Measurements from ENCODE around the gene CFAP99. TPM values are rescaled to one million over a fixed set of nuclear protein-coding genes. Genes with fewer than 3 reads are reported as not detected.

Gene CFAP99
- total RNA-seq, 1 donor from 2014 or later: not detected

- no peaks in the 10 kb centered on the region for H3K27me3 Mint-ChIP-seq (ENCODE audit: low read depth)
- no peaks in the 10 kb centered on the region for H3K9me3 Mint-ChIP-seq (ENCODE audit: low read depth)
- peaks cover 32% of the 10 kb centered on the region for H3K4me1 Mint-ChIP-seq (ENCODE audit: low read depth)
- no peak for DNase-seq (ENCODE audit: low spot score)
- peaks cover 13% of the 10 kb centered on the region for H3K36me3 Mint-ChIP-seq (ENCODE audit: low read depth)
- TF ChIP-seq CTCF (IDR thresholded peaks at IDR 0.05): no peak
- H3K27ac Mint-ChIP-seq (ENCODE audit: unreplicated experiment): no peak overlapping the region
- H3K4me3 Mint-ChIP-seq (ENCODE audit: unreplicated experiment): no peak overlapping the region
Measured at GRCh38 chr4:2487632-2488031, 68.9 kb downstream of the CFAP99 start.

GRCh38 chr4:2489081-2489805 is 70.5 kb downstream of the CFAP99 start:
- no peak for DNase-seq (ENCODE audit: low spot score)
- no peak overlapping the region for H3K4me3 Mint-ChIP-seq (ENCODE audit: unreplicated experiment)
- H3K9me3 Mint-ChIP-seq (ENCODE audit: low read depth): no peaks in the 10 kb centered on the region
- TF ChIP-seq CTCF (IDR thresholded peaks at IDR 0.05): no peak
- peaks cover 22% of the 10 kb centered on the region for H3K36me3 Mint-ChIP-seq (ENCODE audit: low read depth)
- H3K27me3 Mint-ChIP-seq (ENCODE audit: low read depth): no peaks in the 10 kb centered on the region
- peak overlapping the region; percentile 78 for H3K27ac Mint-ChIP-seq (ENCODE audit: unreplicated experiment)
- H3K4me1 Mint-ChIP-seq (ENCODE audit: low read depth): peaks cover 32% of the 10 kb centered on the region

- no peaks in the 10 kb centered on the region for H3K9me3 Mint-ChIP-seq (ENCODE audit: low read depth)
- H3K27ac Mint-ChIP-seq (ENCODE audit: unreplicated experiment): peak overlapping the region; percentile 78
- no peak for TF ChIP-seq CTCF (IDR thresholded peaks at IDR 0.05)
- peaks cover 33% of the 10 kb centered on the region for H3K4me1 Mint-ChIP-seq (ENCODE audit: low read depth)
- no peak overlapping the region for H3K4me3 Mint-ChIP-seq (ENCODE audit: unreplicated experiment)
- H3K27me3 Mint-ChIP-seq (ENCODE audit: low read depth): no peaks in the 10 kb centered on the region
- no peak for DNase-seq (ENCODE audit: low spot score)
- peaks cover 24% of the 10 kb centered on the region for H3K36me3 Mint-ChIP-seq (ENCODE audit: low read depth)
Measured at GRCh38 chr4:2489841-2490552, 71.2 kb downstream of the CFAP99 start.

- Mint-ChIP-seq H3K27ac (ENCODE audit: unreplicated experiment) (peak overlapping the region; percentile 5), H3K9me3 (ENCODE audit: low read depth) (no peaks in the 10 kb centered on the region), H3K27me3 (ENCODE audit: low read depth) (no peaks in the 10 kb centered on the region), H3K4me1 (ENCODE audit: low read depth) (peaks cover 32% of the 10 kb centered on the region), H3K4me3 (ENCODE audit: unreplicated experiment) (no peak overlapping the region), H3K36me3 (ENCODE audit: low read depth) (peaks cover 28% of the 10 kb centered on the region)
- TF ChIP-seq CTCF (IDR thresholded peaks at IDR 0.05): no peak
- no peak for DNase-seq (ENCODE audit: low spot score)
Measured at GRCh38 chr4:2492970-2493369, 74.2 kb downstream of the CFAP99 start.

- peaks cover 28% of the 10 kb centered on the region for H3K4me1 Mint-ChIP-seq (ENCODE audit: low read depth)
- no peak overlapping the region for H3K4me3 Mint-ChIP-seq (ENCODE audit: unreplicated experiment)
- peak overlapping the region; percentile 72 for H3K27ac Mint-ChIP-seq (ENCODE audit: unreplicated experiment)
- no peak for DNase-seq (ENCODE audit: low spot score)
- H3K9me3 Mint-ChIP-seq (ENCODE audit: low read depth): no peaks in the 10 kb centered on the region
- peaks cover 29% of the 10 kb centered on the region for H3K36me3 Mint-ChIP-seq (ENCODE audit: low read depth)
- TF ChIP-seq CTCF (IDR thresholded peaks at IDR 0.05): no peak
- H3K27me3 Mint-ChIP-seq (ENCODE audit: low read depth): no peaks in the 10 kb centered on the region
Measured at GRCh38 chr4:2494992-2495391, 76.2 kb downstream of the CFAP99 start.
